IMR-90 (cell line): ENCODE results near the gene EDEM1. TPM values are rescaled to one million over a fixed set of nuclear protein-coding genes. Genes with fewer than 3 reads are reported as not detected.

ENCODE experiments used
- ATAC-seq: fragments of 200-7000 bp; cut with Tn5 transposase; 2 replicates; pipeline ENCODE4 v1.9.1; 2020; ENCODE audit warnings: low read depth, mild to moderate bottlenecking, moderate library complexity
- BruUV-seq: library from RNA; stranded (reverse); fragments of 400-500 nt; replicated peaks from 2 replicates; lab custom pipeline; 2021; lab: Mats Ljungman, UMichigan
- CTCF ChIA-PET: fragments of 300-600 bp; formaldehyde crosslinking; extraction: SDS; loops from one replicate; lab custom pipeline; 2021; ENCODE audit warnings: antibody characterized with exemption; lab: Yijun Ruan, JAX
- POLR2A ChIA-PET: fragments of 300-600 bp; sonication (Branson Sonifier 250); formaldehyde crosslinking; loops from one replicate; lab custom pipeline; 2022; ENCODE audit warnings: antibody characterized with exemption; ENCODE audit not compliant: unreplicated experiment; lab: Charles Lee
- DNase-seq: peaks from one replicate; pipeline ENCODE4 v3.0.0; 2013
- H2AFZ ChIP-seq: replicated peaks from 2 replicates; pipeline ENCODE3; 2013; ENCODE audit warnings: low read length, mild to moderate bottlenecking; ENCODE audit not compliant: poor library complexity
- H2AK5ac ChIP-seq: 2 replicates; pipeline ENCODE4 v1.6.1; 2013; ENCODE audit warnings: low read depth, low read length, inconsistent platforms
- H2AK9ac ChIP-seq: replicated peaks from 2 replicates; pipeline ENCODE3; 2013; ENCODE audit warnings: mild to moderate bottlenecking, low read depth, low read length, moderate library complexity; ENCODE audit not compliant: poor library complexity
- H2BK120ac ChIP-seq: 2 replicates; pipeline ENCODE4 v1.6.1; 2013; ENCODE audit warnings: low read depth, low read length, inconsistent platforms
- H2BK15ac ChIP-seq: 3 replicates; pipeline ENCODE4 v1.6.1; 2013; ENCODE audit warnings: low read depth, low read length, inconsistent platforms
- H2BK20ac ChIP-seq: 2 replicates; pipeline ENCODE4 v1.6.1; 2013; ENCODE audit warnings: low read depth, mild to moderate bottlenecking, inconsistent platforms, low read length, moderate library complexity
- H2BK5ac ChIP-seq: 2 replicates; pipeline ENCODE4 v1.6.1; 2013; ENCODE audit warnings: mild to moderate bottlenecking, low read depth, low read length, inconsistent platforms; ENCODE audit not compliant: poor library complexity, severe bottlenecking
- H3K14ac ChIP-seq: replicated peaks from 2 replicates; pipeline ENCODE4 v1.6.1; 2013; ENCODE audit warnings: low read depth, low read length, inconsistent platforms
- H3K18ac ChIP-seq: 2 replicates; pipeline ENCODE4 v1.6.1; 2013; ENCODE audit warnings: low read depth, low read length, control low read depth
- H3K23ac ChIP-seq: 2 replicates; pipeline ENCODE4 v1.6.1; 2013; ENCODE audit warnings: low read depth, low read length, inconsistent platforms
- H3K27ac ChIP-seq: 2 replicates; pipeline ENCODE4 v1.5.1; 2013; ENCODE audit warnings: mild to moderate bottlenecking, control low read depth, low read length; ENCODE audit not compliant: insufficient read depth
- H3K27me3 ChIP-seq: 2 replicates; pipeline ENCODE4 v1.6.1; 2013; ENCODE audit warnings: low read length; ENCODE audit not compliant: control insufficient read depth, insufficient read depth
- H3K36me3 ChIP-seq: 2 replicates; pipeline ENCODE4 v1.6.1; 2013; ENCODE audit warnings: low read length, mixed read lengths; ENCODE audit not compliant: control insufficient read depth, insufficient read depth
- H3K4ac ChIP-seq: 2 replicates; pipeline ENCODE4 v1.6.1; 2013; ENCODE audit warnings: low read depth, low read length, inconsistent platforms
- H3K4me1 ChIP-seq: 2 replicates; pipeline ENCODE4 v1.6.1; 2013; ENCODE audit warnings: low read length, mixed read lengths; ENCODE audit not compliant: control insufficient read depth, insufficient read depth
- H3K4me2 ChIP-seq: 2 replicates; pipeline ENCODE4 v1.6.1; 2013; ENCODE audit warnings: low read depth, mild to moderate bottlenecking, control low read depth, low read length, moderate library complexity
- H3K4me3 ChIP-seq: 2 replicates; pipeline ENCODE4 v1.5.1; 2013; ENCODE audit warnings: low read depth, mild to moderate bottlenecking, control low read depth, low read length, moderate library complexity; ENCODE audit not compliant: insufficient read depth
- H3K56ac ChIP-seq: 2 replicates; pipeline ENCODE4 v1.6.1; 2013; ENCODE audit warnings: low read length, inconsistent platforms; ENCODE audit not compliant: insufficient read depth; ENCODE audit errors: extremely low read depth
- H3K79me1 ChIP-seq, 2 experiments: 2 replicates each; pipeline ENCODE4 v1.6.1; 2013; ENCODE audit warnings: low read length in 2 of 2, inconsistent platforms in 1 of 2, low read depth in 1 of 2
- H3K9ac ChIP-seq: 2 replicates; pipeline ENCODE4 v1.6.1; 2013; ENCODE audit warnings: low read depth, low read length, control low read depth
- H3K9me1 ChIP-seq: 2 replicates; pipeline ENCODE4 v1.6.1; 2013; ENCODE audit warnings: low read length, inconsistent platforms; ENCODE audit not compliant: insufficient read depth
- H3K9me3 ChIP-seq: 2 replicates; pipeline ENCODE4 v1.6.1; 2013; ENCODE audit warnings: low read length; ENCODE audit not compliant: control insufficient read depth, insufficient read depth
- H4K20me1 ChIP-seq: 2 replicates; pipeline ENCODE4 v1.6.1; 2013; ENCODE audit warnings: low read length, inconsistent platforms; ENCODE audit not compliant: insufficient read depth
- H4K5ac ChIP-seq: 2 replicates; pipeline ENCODE4 v1.6.1; 2013; ENCODE audit warnings: mild to moderate bottlenecking, low read depth, low read length, control low read depth
- H4K8ac ChIP-seq, 2 experiments: 2 replicates each; pipeline ENCODE4 v1.6.1; 2013; ENCODE audit warnings: low read depth in 2 of 2, low read length in 2 of 2, control low read depth in 1 of 2, inconsistent platforms in 1 of 2
- H4K91ac ChIP-seq: 2 replicates; pipeline ENCODE4 v1.6.1; 2013; ENCODE audit warnings: low read depth, low read length, inconsistent platforms; ENCODE audit not compliant: insufficient read depth
- BHLHE40 ChIP-seq: fragments of 150-350 bp; IDR thresholded peaks from 2 replicates; pipeline ENCODE4 v1.6.1; 2016; ENCODE audit warnings: mild to moderate bottlenecking, low read depth, low read length
- MAFK ChIP-seq: IDR thresholded peaks from 2 replicates; pipeline ENCODE4 v1.6.1; 2012; ENCODE audit warnings: low read depth, low read length, improper control_type of control experiment
- NFE2L2 ChIP-seq: fragments of 150-350 bp; IDR thresholded peaks from 2 replicates; pipeline ENCODE4 v1.6.1; 2016; ENCODE audit warnings: low read depth, mild to moderate bottlenecking, low read length
- POLR2A ChIP-seq: IDR thresholded peaks from 2 replicates; pipeline ENCODE4 v1.6.1; 2012; ENCODE audit warnings: mild to moderate bottlenecking, low read depth, low read length
- WGBS, 2 experiments: methylation state at CpG; one replicate each; pipeline versions ENCODE4 v1.1.5 to v1.1.7; 2013; ENCODE audit warnings: missing lambda C conversion rate in 2 of 2; ENCODE audit not compliant: insufficient read length in 1 of 2; ENCODE audit errors: extremely low coverage in 2 of 2; 5-methylcytosine and 5-hydroxymethylcytosine counted together
- dilution Hi-C: fragments of 300-500 bp; cut with HindIII; formaldehyde crosslinking; loops from one replicate; pipeline ENCODE4 v1.14.3; 2018; ENCODE audit warnings: low sequenced_read_pairs; ENCODE audit not compliant: unreplicated experiment
- in situ Hi-C: fragments of 300-500 bp; cut with MboI; formaldehyde crosslinking; loops from 3 replicates; pipeline ENCODE4 v1.14.3; 2019; ENCODE audit warnings: low sequenced_read_pairs, inconsistent platforms, mixed read lengths
- intact Hi-C: fragments of 100-400 bp; cut with micrococcal nuclease; formaldehyde crosslinking; loops from 2 replicates; pipeline ENCODE4 v1.10.0; 2022
- polyA plus RNA-seq, 3 experiments: library from polyadenylated mRNA; depleted of rRNA; stranded (reverse); fragments of >200 nt; gene quantifications; 2 replicates each; pipeline ENCODE4 v1.2.3, GENCODE V29; 2012; ENCODE audit warnings: low replicate concordance in 1 of 3
- total RNA-seq: library from RNA; depleted of rRNA; stranded (reverse); fragments of >200 nt; gene quantifications from 2 replicates; pipeline ENCODE4 v1.2.3, GENCODE V29; 2012

Gene EDEM1
- total and polyA plus RNA-seq, 2 of the 4 experiments (the other 2 are of a cell fraction): 23.5 to 27.0 TPM

GRCh38 chr3:5254281-5255048, 67.0 kb downstream of the EDEM1 start:
- Histone ChIP-seq H2BK120ac (no peak overlapping the region), H3K23ac (no peak overlapping the region), H3K9me1 (no peaks in the 10 kb centered on the region), H3K4me1 (no peaks in the 10 kb centered on the region), H2BK5ac (no peak overlapping the region), H3K27ac (no peak overlapping the region), H3K56ac (no peak overlapping the region), H2AK9ac (no peak overlapping the region), H4K20me1 (no peaks in the 10 kb centered on the region), H3K4me3 (no peak overlapping the region), H2AK5ac (no peak overlapping the region), H3K4me2 (no peak overlapping the region), H4K8ac (no peak overlapping the region), H2BK20ac (no peak overlapping the region), H3K9ac (no peak overlapping the region), H2AFZ (no peak overlapping the region), H4K91ac (no peak overlapping the region), H3K14ac (no peak overlapping the region), H3K18ac (no peak overlapping the region), H4K5ac (no peak overlapping the region), H3K4ac (no peak overlapping the region), H3K27me3 (peaks cover 2% of the 10 kb centered on the region), H2BK15ac (no peak overlapping the region), H3K79me1 (no peaks in the 10 kb centered on the region), H3K9me3 (no peaks in the 10 kb centered on the region), H3K36me3 (no peaks in the 10 kb centered on the region)
- 46% methylated on average over 7 of the region's 12 CpGs; no CpG with 5 or more reads in 1 of the 2 experiments for WGBS, 2 experiments
- intact Hi-C loops: no loop called here
- ChIA-PET CTCF (no interaction called here), POLR2A (no interaction called here)
- ATAC-seq (no peak), DNase-seq (no peak)
- dilution Hi-C loops: no loop called here
- in situ Hi-C loops: no loop called here
- TF ChIP-seq NFE2L2 (no peak), BHLHE40 (no peak), MAFK (no peak), POLR2A (no peak)
- no TSS peak for BruUV-seq
